Small intestine (tissue), 16 donors: Measurements from ENCODE around the gene KDM7A. TPM values are rescaled to one million over a fixed set of nuclear protein-coding genes. Genes with fewer than 3 reads are reported as not detected.

Experiments
- DNase-seq, 2 donors: peaks; one replicate each; pipeline versions ENCODE4 v3.0.0 to v3.0.0-alpha.2; 2013
- FAIRE-seq: peaks from 2 replicates; lab custom pipeline; 2012; peaks lifted over from hg19 to GRCh38; lab: Jason Lieb, UNC
- H3K27ac ChIP-seq, 3 donors: one replicate each; pipeline ENCODE4 v1.5.1; 2013; ENCODE audit warnings: low read length in 2 of 3, mild to moderate bottlenecking in 2 of 3, control low read depth in 1 of 3, inconsistent platforms in 1 of 3, low read depth in 1 of 3, moderate library complexity in 1 of 3
- H3K27me3 ChIP-seq, 3 donors: one replicate each; pipeline ENCODE4 v1.6.1; 2013; ENCODE audit warnings: low read length in 3 of 3, inconsistent platforms in 1 of 3; ENCODE audit not compliant: control insufficient read depth in 3 of 3, insufficient read depth in 3 of 3
- H3K36me3 ChIP-seq, 3 donors: one replicate each; pipeline ENCODE4 v1.6.1; 2013; ENCODE audit warnings: low read length in 3 of 3, inconsistent platforms in 1 of 3, low read depth in 1 of 3, mild to moderate bottlenecking in 1 of 3, moderate library complexity in 1 of 3; ENCODE audit not compliant: control insufficient read depth in 3 of 3, insufficient read depth in 2 of 3
- H3K4me1 ChIP-seq, 3 donors: one replicate each; pipeline ENCODE4 v1.6.1; 2013; ENCODE audit warnings: low read length in 2 of 3, inconsistent platforms in 1 of 3, low read depth in 1 of 3, mild to moderate bottlenecking in 1 of 3, moderate library complexity in 1 of 3; ENCODE audit not compliant: control insufficient read depth in 3 of 3, insufficient read depth in 2 of 3
- H3K4me3 ChIP-seq, 3 donors: one replicate each; pipeline ENCODE4 v1.5.1; 2013; ENCODE audit warnings: low read length in 3 of 3, control low read depth in 1 of 3, inconsistent platforms in 1 of 3, low read depth in 1 of 3, mild to moderate bottlenecking in 1 of 3, moderate library complexity in 1 of 3
- H3K9me3 ChIP-seq, 2 donors: one replicate each; pipeline ENCODE4 v1.6.1; 2013; ENCODE audit warnings: low read depth in 1 of 2, low read length in 1 of 2; ENCODE audit not compliant: control insufficient read depth in 2 of 2, insufficient read depth in 1 of 2
- whole genome bisulfite sequencing, 3 donors: extraction: QIAGEN DNeasy Blood & Tissue Kit; methylation state at CpG; one replicate each; pipeline ENCODE4 v1.1.7; 2013; 5-methylcytosine and 5-hydroxymethylcytosine counted together
- long read RNA-seq, 10 donors: transcript quantifications; one replicate each; lab custom pipeline, GENCODE V29; 2026
- polyA plus RNA-seq, 4 donors: library from polyadenylated mRNA; stranded (reverse) in 3 of 4; unstranded in 1 of 4; fragments of 200-250 nt in 3 of 4; fragments of 120-200 nt in 1 of 4; gene quantifications; one replicate each; pipeline versions ENCODE4 v1.2.1 to v1.2.3, GENCODE V29; 2013
- donor health status: healthy with polysubstance abuse.
- donor health status: control.
- donor health status: control.
- donor health status: Bipolar disorder and iron deficiency.
- donor health status: healthy.

The KDM7A gene
- 10 to 100 TPM in 1 of 4 donors, 1 to 10 TPM in 3; 6.2 to 14.1 (median 7.9) TPM for polyA plus RNA-seq
- long read RNA-seq, donor 1, partial matches to known transcripts = 0 of 3 reads
- long read RNA-seq, donor 1, other reads (novel, unspliced or antisense) = 0 of 3 reads
- long read RNA-seq, donor 2, full-length matches to known transcripts = 1 of 1 reads
- long read RNA-seq, donor 2, partial matches to known transcripts = 0 of 1 reads
- long read RNA-seq, donor 2, other reads (novel, unspliced or antisense) = 0 of 1 reads
- long read RNA-seq, donor 3, partial matches to known transcripts = 0 of 3 reads
- long read RNA-seq, donor 3, other reads (novel, unspliced or antisense) = 0 of 3 reads
- long read RNA-seq, donor 4 = 0 reads
- long read RNA-seq, donor 5 = 0 reads
- long read RNA-seq, donor 6, full-length matches to known transcripts = 2 of 2 reads
- long read RNA-seq, donor 6, partial matches to known transcripts = 0 of 2 reads
- long read RNA-seq, donor 6, other reads (novel, unspliced or antisense) = 0 of 2 reads
- long read RNA-seq, donor 7, full-length matches to known transcripts = 2 of 2 reads
- long read RNA-seq, donor 7, partial matches to known transcripts = 0 of 2 reads
- long read RNA-seq, donor 7, other reads (novel, unspliced or antisense) = 0 of 2 reads
- long read RNA-seq, donor 8 = 0 reads
- long read RNA-seq, donor 9 = 0 reads
- long read RNA-seq, donor 10, partial matches to known transcripts = 0 of 3 reads
- long read RNA-seq, donor 10, other reads (novel, unspliced or antisense) = 0 of 3 reads

- 0 to 1% (median 0%) methylated on average over 66 to 132 of the region's 132 CpGs for WGBS, 3 donors
- H3K27me3 ChIP-seq = no peaks in the 10 kb centered on the region
- H3K36me3 ChIP-seq = no peaks in the 10 kb centered on the region
- H3K4me1 ChIP-seq = peaks cover 0 to 4% (median 0%) of the 10 kb centered on the region in 3 donors
- peak within 1 kb of the TSS; percentile 78 to 100 (median 100) for H3K4me3 ChIP-seq
- DNase-seq (peak; percentile 92 to 98), FAIRE-seq (no peak)
- H3K9me3 ChIP-seq = peaks cover 0 to 5% of the 10 kb centered on the region in 2 donors
- peak within 1 kb of the TSS; percentile 90 to 99 (median 97) for H3K27ac ChIP-seq
Measured at GRCh38 chr7:140176811-140177702, at the start of gene KDM7A. KDM7A (minus strand) TSS chr7:140176983; CDS start chr7:140176937, 46 bp downstream.

- FAIRE-seq = no peak
- WGBS, 3 donors = 16 to 52% (median 27%) methylated on average over 5 of the region's 5 CpGs
- H3K4me1 ChIP-seq = peaks cover 0 to 9% (median 3%) of the 10 kb centered on the region in 3 donors
- H3K36me3 ChIP-seq = no peaks in the 10 kb centered on the region
- H3K27me3 ChIP-seq = no peaks in the 10 kb centered on the region
- DNase-seq = peak; percentile 45 to 56
- no peak overlapping the region for H3K27ac ChIP-seq
- no peaks in the 10 kb centered on the region for H3K9me3 ChIP-seq
- H3K4me3 ChIP-seq = no peak overlapping the region
Measured at GRCh38 chr7:140225562-140226249, 48.9 kb upstream of the KDM7A start.

- no peaks in the 10 kb centered on the region for H3K9me3 ChIP-seq
- no peak for DNase-seq
- WGBS, 3 donors = 81 to 85% (median 81%) methylated on average over 15 of the region's 15 CpGs
- H3K27ac ChIP-seq = no peak overlapping the region
- H3K4me3 ChIP-seq = no peak overlapping the region
- FAIRE-seq = no peak
- no peaks in the 10 kb centered on the region for H3K27me3 ChIP-seq
- no peaks in the 10 kb centered on the region for H3K36me3 ChIP-seq
- no peaks in the 10 kb centered on the region for H3K4me1 ChIP-seq
Measured at GRCh38 chr7:140223515-140224221, 46.9 kb upstream of the KDM7A start.

- H3K36me3 ChIP-seq = no peaks in the 10 kb centered on the region
- no peaks in the 10 kb centered on the region for H3K27me3 ChIP-seq
- no peak overlapping the region for H3K4me3 ChIP-seq
- DNase-seq = no peak
- H3K27ac ChIP-seq = no peak overlapping the region
- FAIRE-seq = no peak
- H3K9me3 ChIP-seq = no peaks in the 10 kb centered on the region
- H3K4me1 ChIP-seq = no peaks in the 10 kb centered on the region
- 80 to 92% (median 82%) methylated on average over 10 of the region's 10 CpGs for WGBS, 3 donors
Measured at GRCh38 chr7:140222814-140223213, 46.0 kb upstream of the KDM7A start.

GRCh38 chr7:140219672-140220524 is 43.1 kb upstream of the KDM7A start:
- no peak overlapping the region for H3K4me3 ChIP-seq
- H3K4me1 ChIP-seq = no peaks in the 10 kb centered on the region
- H3K36me3 ChIP-seq = no peaks in the 10 kb centered on the region
- no peaks in the 10 kb centered on the region for H3K27me3 ChIP-seq
- 62 to 84% (median 67%) methylated on average over 10 of the region's 10 CpGs for WGBS, 3 donors
- FAIRE-seq = no peak
- no peaks in the 10 kb centered on the region for H3K9me3 ChIP-seq
- no peak for DNase-seq
- no peak overlapping the region for H3K27ac ChIP-seq

- Histone ChIP-seq H3K9me3 (no peaks in the 10 kb centered on the region), H3K4me1 (peaks cover 2 to 6% (median 3%) of the 10 kb centered on the region in 3 donors), H3K27ac (no peak overlapping the region), H3K4me3 (no peak overlapping the region), H3K36me3 (no peaks in the 10 kb centered on the region), H3K27me3 (no peaks in the 10 kb centered on the region)
- whole genome bisulfite sequencing, 3 donors = 91 to 93% (median 92%) methylated on average over 4 of the region's 4 CpGs
- DNase-seq (no peak), FAIRE-seq (no peak)
Measured at GRCh38 chr7:140218656-140219055, 41.9 kb upstream of the KDM7A start.
